ENCODE data around the gene CXCR1. TPM values are rescaled to one million over a fixed set of nuclear protein-coding genes. Genes with fewer than 3 reads are reported as not detected.
A peak's percentile ranks its signal among the peaks of the same experiment; 100 is the strongest.

The CXCR1 gene
- total RNA-seq, 1 donor from 2014 or later = not detected

DNA sequence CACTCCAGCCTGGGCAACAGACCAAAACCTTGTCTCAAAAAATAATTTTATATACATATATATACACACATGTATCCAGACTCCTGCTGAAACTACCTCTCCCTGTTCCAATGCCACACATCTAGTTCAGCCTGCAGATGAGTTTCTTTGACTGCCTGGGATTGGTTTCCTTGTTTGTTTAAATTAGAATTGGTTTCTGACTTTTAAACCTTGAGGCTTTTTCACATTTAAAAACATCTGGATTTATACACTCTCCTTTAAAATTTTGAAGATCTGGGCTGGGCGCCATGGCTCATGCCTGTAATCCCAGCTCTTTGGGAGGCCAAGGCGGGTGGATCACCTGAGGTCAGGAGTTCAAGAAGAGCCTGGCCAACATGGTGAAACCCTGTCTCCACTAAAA, 21.8 kb upstream of the CXCR1 start:
- no peak for TF ChIP-seq EZH2phosphoT487 (IDR thresholded peaks at IDR 0.05)
- TF ChIP-seq, protein P1, sequence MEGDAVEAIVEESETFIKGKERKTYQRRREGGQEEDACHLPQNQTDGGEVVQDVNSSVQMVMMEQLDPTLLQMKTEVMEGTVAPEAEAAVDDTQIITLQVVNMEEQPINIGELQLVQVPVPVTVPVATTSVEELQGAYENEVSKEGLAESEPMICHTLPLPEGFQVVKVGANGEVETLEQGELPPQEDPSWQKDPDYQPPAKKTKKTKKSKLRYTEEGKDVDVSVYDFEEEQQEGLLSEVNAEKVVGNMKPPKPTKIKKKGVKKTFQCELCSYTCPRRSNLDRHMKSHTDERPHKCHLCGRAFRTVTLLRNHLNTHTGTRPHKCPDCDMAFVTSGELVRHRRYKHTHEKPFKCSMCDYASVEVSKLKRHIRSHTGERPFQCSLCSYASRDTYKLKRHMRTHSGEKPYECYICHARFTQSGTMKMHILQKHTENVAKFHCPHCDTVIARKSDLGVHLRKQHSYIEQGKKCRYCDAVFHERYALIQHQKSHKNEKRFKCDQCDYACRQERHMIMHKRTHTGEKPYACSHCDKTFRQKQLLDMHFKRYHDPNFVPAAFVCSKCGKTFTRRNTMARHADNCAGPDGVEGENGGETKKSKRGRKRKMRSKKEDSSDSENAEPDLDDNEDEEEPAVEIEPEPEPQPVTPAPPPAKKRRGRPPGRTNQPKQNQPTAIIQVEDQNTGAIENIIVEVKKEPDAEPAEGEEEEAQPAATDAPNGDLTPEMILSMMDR (IDR thresholded peaks at IDR 0.05) = no peak
- no peak for TF ChIP-seq EZH2 (IDR thresholded peaks at IDR 0.05)
- Histone ChIP-seq H3K27me3 (no peaks in the 10 kb centered on the region), H2AFZ (replicated peaks) (no peak overlapping the region), H3K27ac (no peak overlapping the region), H3F3A (ENCODE audit: low read depth) (no peaks in the 10 kb centered on the region), H3K79me2 (ENCODE audit: low read depth) (no peaks in the 10 kb centered on the region), H3K4me3 (no peak overlapping the region), H3K4me1 (peaks cover 6% of the 10 kb centered on the region), H3K4me2 (no peak overlapping the region), H4K20me1 (ENCODE audit: low read depth) (no peaks in the 10 kb centered on the region), H3K9ac (no peak overlapping the region), H3K36me3 (no peaks in the 10 kb centered on the region), H3K9me3 (ENCODE audit: low read depth) (no peaks in the 10 kb centered on the region)
- Mint-ChIP-seq H3K36me3 (no peaks in the 10 kb centered on the region), H3K4me1 (peaks cover 4% of the 10 kb centered on the region), H3K27ac (no peak overlapping the region), H3K4me3 (no peak overlapping the region), H3K27me3 (ENCODE audit: insufficient read depth, low read depth) (peaks cover 8% of the 10 kb centered on the region), H3K9me3 (no peaks in the 10 kb centered on the region)
- no peak for DNase-seq (ENCODE audit: low spot score)

DNA sequence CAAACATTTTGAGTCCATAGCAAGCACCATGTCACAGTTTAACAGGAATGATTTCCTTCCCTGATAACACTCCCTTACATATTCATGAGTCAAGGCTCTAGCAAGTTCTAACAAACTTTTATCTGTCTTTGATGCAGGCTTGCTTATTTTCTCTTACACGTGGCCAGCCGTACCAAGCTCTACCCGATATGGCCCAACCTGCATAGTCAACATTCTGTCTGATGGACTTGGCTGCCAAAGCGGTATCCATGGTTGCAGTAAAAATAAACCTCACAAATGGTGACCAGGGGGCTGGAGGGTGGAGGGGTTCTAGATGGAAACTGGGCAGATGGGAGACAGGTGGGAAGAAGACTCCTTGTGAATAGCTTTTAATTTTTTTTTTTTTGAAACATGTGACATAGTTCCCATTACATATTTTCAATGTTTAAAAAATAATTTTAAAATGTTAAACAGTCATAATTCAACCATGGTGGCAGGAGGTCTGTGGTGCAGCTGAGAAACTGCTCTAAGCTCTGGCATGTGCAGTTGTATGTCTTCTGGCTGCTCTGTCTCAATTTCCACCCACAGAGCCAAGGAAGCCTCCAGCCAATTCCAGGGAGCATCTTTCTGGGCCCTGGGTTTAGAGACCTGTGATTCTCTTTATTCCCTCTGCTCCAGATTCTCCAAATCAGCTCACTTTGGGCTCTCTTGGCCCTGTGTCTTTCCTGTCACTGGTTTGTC, 20.7 kb upstream of the CXCR1 start:
- Histone ChIP-seq H3K4me3 (no peak overlapping the region), H3K9ac (no peak overlapping the region), H3F3A (ENCODE audit: low read depth) (no peaks in the 10 kb centered on the region), H3K36me3 (no peaks in the 10 kb centered on the region), H3K27me3 (no peaks in the 10 kb centered on the region), H4K20me1 (ENCODE audit: low read depth) (no peaks in the 10 kb centered on the region), H2AFZ (replicated peaks) (no peak overlapping the region), H3K4me1 (peaks cover 2% of the 10 kb centered on the region), H3K79me2 (ENCODE audit: low read depth) (no peaks in the 10 kb centered on the region), H3K9me3 (ENCODE audit: low read depth) (no peaks in the 10 kb centered on the region), H3K4me2 (no peak overlapping the region), H3K27ac (no peak overlapping the region)
- peaks cover 8% of the 10 kb centered on the region for H3K27me3 Mint-ChIP-seq (ENCODE audit: insufficient read depth, low read depth)
- no peaks in the 10 kb centered on the region for H3K9me3 Mint-ChIP-seq
- no peak for DNase-seq (ENCODE audit: low spot score)
- peaks cover 4% of the 10 kb centered on the region for H3K4me1 Mint-ChIP-seq
- TF ChIP-seq EZH2 (IDR thresholded peaks at IDR 0.05) = no peak
- TF ChIP-seq EZH2phosphoT487 (IDR thresholded peaks at IDR 0.05) = no peak
- TF ChIP-seq, protein P1 (IDR thresholded peaks at IDR 0.05) = no peak
- no peak overlapping the region for H3K4me3 Mint-ChIP-seq
- H3K27ac Mint-ChIP-seq = no peak overlapping the region
- no peaks in the 10 kb centered on the region for H3K36me3 Mint-ChIP-seq

DNA sequence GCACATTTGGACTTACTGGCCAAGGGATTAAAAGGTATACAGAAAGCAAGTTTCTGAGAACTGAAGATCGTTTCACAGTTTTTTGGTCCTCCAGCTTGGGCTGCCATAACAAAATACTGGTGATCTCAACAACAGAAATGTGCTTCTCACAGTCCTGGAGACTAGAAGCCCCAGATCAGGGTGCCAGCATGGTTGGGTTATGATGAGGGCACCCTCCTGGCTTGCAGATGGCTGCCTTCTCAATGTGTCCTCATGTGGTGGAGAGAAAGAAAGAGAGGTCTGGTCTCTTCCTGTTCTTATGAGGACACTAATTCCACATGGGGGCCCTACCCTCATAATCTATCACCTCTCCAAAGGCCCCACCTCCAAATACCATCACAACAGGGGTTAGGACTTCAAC, 20.1 kb upstream of the CXCR1 start:
- H3K36me3 Mint-ChIP-seq = no peaks in the 10 kb centered on the region
- no peak overlapping the region for H3K27ac Mint-ChIP-seq
- Histone ChIP-seq H3K79me2 (ENCODE audit: low read depth) (no peaks in the 10 kb centered on the region), H3K27ac (no peak overlapping the region), H3K4me3 (no peak overlapping the region), H4K20me1 (ENCODE audit: low read depth) (no peaks in the 10 kb centered on the region), H3K36me3 (no peaks in the 10 kb centered on the region), H3K9ac (no peak overlapping the region), H3K9me3 (ENCODE audit: low read depth) (no peaks in the 10 kb centered on the region), H3K4me2 (no peak overlapping the region), H3K27me3 (no peaks in the 10 kb centered on the region), H3F3A (ENCODE audit: low read depth) (no peaks in the 10 kb centered on the region), H2AFZ (replicated peaks) (peak overlapping the region; percentile 93), H3K4me1 (no peaks in the 10 kb centered on the region)
- no peak for DNase-seq (ENCODE audit: low spot score)
- peaks cover 4% of the 10 kb centered on the region for H3K4me1 Mint-ChIP-seq
- H3K27me3 Mint-ChIP-seq (ENCODE audit: insufficient read depth, low read depth) = peaks cover 6% of the 10 kb centered on the region
- no peak overlapping the region for H3K4me3 Mint-ChIP-seq
- no peak for TF ChIP-seq EZH2 (IDR thresholded peaks at IDR 0.05)
- TF ChIP-seq, protein P1 (IDR thresholded peaks at IDR 0.05) = no peak
- no peak for TF ChIP-seq EZH2phosphoT487 (IDR thresholded peaks at IDR 0.05)
- H3K9me3 Mint-ChIP-seq = no peaks in the 10 kb centered on the region

All from neural progenitor cell (in vitro differentiated cells).